ENCODE data around the gene AGMO. TPM values are rescaled to one million over a fixed set of nuclear protein-coding genes. Genes with fewer than 3 reads are reported as not detected.
"Not testable (repeated sequence)": the region's sequence is repeated elsewhere in the genome, so short reads cannot be mapped to it uniquely, and the experiment has no call there.

The AGMO gene
- total RNA-seq, 1 donor from 2014 or later = 0.98 TPM

DNA sequence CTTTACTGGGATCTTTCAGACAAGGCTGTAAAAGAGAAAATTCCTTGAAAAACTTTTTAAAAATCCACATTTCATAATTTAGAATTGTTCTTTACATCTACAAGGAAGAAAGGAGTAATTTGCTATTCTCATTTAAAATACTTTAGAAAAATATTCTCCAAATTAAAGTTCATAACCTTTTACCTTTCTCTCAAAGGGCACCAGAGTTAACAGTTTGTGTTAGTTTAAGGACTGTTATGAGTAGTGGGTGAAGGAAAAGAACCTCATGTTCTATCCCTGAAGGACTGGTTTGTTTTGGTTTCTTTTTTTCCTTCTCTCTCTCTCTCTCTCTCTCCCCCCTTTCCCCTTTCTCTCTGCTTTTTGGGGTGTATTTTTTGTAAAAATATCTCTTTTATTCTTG, 4.1 kb downstream of the AGMO start:
- intact Hi-C loops (cut with DNase I) = no loop called here
- TF ChIP-seq POLR2A (IDR thresholded peaks at IDR 0.05) (no peak), POLR2AphosphoS5 (IDR thresholded peaks at IDR 0.05; ENCODE audit: insufficient read depth in 1 of 2, low read depth in 1 of 2) (no peak)
- H3K4me3 ChIP-seq = no peak overlapping the region

DNA sequence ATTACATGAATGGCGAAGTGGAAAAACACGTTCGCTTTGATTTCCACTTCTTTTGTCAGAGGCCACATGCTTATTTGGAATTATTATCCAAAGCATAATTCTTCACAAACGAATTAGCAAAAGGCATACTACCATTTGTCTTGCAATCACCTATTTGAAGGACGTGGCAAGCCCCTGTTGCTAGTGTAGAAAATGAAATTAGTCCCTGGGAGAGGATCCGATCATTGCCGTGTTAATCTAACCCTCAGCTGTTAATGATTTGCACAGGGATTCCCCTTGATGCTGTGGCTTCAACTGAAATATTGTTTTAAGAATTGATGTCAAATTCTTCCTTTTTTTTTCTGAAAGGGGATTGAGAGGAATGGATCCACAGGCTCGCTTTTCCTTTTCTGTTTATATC, 4.6 kb downstream of the AGMO start:
- DNase-seq (ENCODE audit: extremely low spot score in 2 of 2) = no peak
- Histone ChIP-seq H3K4me3 (no peak overlapping the region), H3K36me3 (no peaks in the 10 kb centered on the region), H3K27ac (no peak overlapping the region), H3K27me3 (no peaks in the 10 kb centered on the region), H3K4me1 (no peaks in the 10 kb centered on the region), H3K9me3 (no peaks in the 10 kb centered on the region)
- intact Hi-C loops (cut with DNase I) = no loop called here
- TF ChIP-seq, protein P1, sequence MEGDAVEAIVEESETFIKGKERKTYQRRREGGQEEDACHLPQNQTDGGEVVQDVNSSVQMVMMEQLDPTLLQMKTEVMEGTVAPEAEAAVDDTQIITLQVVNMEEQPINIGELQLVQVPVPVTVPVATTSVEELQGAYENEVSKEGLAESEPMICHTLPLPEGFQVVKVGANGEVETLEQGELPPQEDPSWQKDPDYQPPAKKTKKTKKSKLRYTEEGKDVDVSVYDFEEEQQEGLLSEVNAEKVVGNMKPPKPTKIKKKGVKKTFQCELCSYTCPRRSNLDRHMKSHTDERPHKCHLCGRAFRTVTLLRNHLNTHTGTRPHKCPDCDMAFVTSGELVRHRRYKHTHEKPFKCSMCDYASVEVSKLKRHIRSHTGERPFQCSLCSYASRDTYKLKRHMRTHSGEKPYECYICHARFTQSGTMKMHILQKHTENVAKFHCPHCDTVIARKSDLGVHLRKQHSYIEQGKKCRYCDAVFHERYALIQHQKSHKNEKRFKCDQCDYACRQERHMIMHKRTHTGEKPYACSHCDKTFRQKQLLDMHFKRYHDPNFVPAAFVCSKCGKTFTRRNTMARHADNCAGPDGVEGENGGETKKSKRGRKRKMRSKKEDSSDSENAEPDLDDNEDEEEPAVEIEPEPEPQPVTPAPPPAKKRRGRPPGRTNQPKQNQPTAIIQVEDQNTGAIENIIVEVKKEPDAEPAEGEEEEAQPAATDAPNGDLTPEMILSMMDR (IDR thresholded peaks at IDR 0.05) = no peak
- TF ChIP-seq POLR2A (IDR thresholded peaks at IDR 0.05) (no peak), POLR2AphosphoS5 (IDR thresholded peaks at IDR 0.05; ENCODE audit: insufficient read depth in 1 of 2, low read depth in 1 of 2) (no peak)

More for the DNA sequence above, 4.1 kb downstream of the AGMO start:
- H3K27me3 ChIP-seq = no peaks in the 10 kb centered on the region
- no peaks in the 10 kb centered on the region for H3K9me3 ChIP-seq
- H3K36me3 ChIP-seq = no peaks in the 10 kb centered on the region
- no peaks in the 10 kb centered on the region for H3K4me1 ChIP-seq
- DNase-seq (ENCODE audit: extremely low spot score in 2 of 2) = no peak
- no peak overlapping the region for H3K27ac ChIP-seq

DNA sequence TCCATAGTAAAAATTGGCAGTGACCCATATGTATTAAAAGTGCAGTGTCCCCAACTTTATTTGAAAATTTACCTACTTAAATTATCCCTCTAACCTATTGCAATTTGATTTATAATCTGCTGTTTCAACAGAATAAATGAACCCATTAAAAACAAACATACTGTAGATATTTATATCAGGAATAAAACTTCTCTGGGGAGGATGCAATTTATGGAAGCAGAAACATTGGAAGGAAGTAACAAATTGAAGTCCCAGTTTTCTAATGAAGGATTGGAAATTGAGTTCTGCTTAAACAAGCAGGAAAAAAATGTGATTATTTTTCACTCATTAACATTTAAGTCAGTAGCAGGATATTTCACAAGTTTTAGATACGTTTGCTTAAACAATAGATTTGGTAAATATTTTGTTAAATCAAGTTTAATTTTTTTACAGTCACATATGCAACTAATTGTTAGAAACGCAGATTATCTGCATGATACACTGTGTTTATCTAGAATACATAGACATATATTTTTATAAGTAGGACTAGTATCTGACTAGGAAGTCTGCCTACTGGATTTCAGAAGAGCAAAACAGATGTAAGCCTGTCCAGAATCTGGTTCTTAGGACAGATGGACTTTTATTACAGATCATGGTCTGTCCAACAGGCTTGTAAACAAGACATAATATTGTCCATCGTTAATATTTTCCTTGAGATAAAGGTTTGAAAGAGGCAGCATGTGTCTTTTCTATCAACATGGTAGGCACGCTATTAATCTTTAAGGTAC, 5.3 kb downstream of the AGMO start:
- intact Hi-C loops (cut with DNase I) = no loop called here
- Histone ChIP-seq H3K27ac (no peak overlapping the region), H3K36me3 (no peaks in the 10 kb centered on the region), H3K4me3 (no peak overlapping the region), H3K9me3 (no peaks in the 10 kb centered on the region), H3K4me1 (no peaks in the 10 kb centered on the region), H3K27me3 (no peaks in the 10 kb centered on the region)
- no peak for TF ChIP-seq POLR2A (IDR thresholded peaks at IDR 0.05)
- no peak for TF ChIP-seq POLR2AphosphoS5 (IDR thresholded peaks at IDR 0.05; ENCODE audit: insufficient read depth in 1 of 2, low read depth in 1 of 2)
- TF ChIP-seq, protein P1 (IDR thresholded peaks at IDR 0.05) = no peak
- DNase-seq (ENCODE audit: extremely low spot score in 2 of 2) = no peak

DNA sequence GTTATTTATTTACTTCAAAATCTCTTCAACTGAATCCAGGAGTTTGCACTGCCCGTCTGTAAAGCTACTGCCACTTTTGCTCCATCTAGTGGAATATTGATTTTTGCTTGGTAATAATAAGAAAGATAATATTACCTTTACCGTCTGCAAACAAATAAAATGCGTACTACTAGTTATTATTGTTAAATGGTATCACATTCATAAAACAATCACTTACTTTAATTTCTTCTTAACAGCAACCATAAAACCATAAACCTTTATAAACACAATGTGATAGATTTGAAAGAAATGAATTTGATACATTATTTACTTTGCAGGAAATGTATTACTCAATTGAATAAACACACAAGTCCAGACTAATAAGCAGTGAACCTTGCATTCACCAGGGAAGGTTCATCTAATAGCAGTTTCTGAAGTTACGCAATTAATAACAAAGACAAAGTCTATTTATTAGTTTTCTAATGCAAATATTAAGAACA, 6.4 kb downstream of the AGMO start:
- Histone ChIP-seq H3K36me3 (no peaks in the 10 kb centered on the region), H3K4me1 (no peaks in the 10 kb centered on the region), H3K27ac (no peak overlapping the region), H3K27me3 (no peaks in the 10 kb centered on the region), H3K4me3 (no peak overlapping the region), H3K9me3 (no peaks in the 10 kb centered on the region)
- DNase-seq (ENCODE audit: extremely low spot score in 2 of 2) = no peak
- TF ChIP-seq POLR2AphosphoS5 (IDR thresholded peaks at IDR 0.05; ENCODE audit: insufficient read depth in 1 of 2, low read depth in 1 of 2) = no peak
- TF ChIP-seq, protein P1 (IDR thresholded peaks at IDR 0.05) = no peak
- no peak for TF ChIP-seq POLR2A (IDR thresholded peaks at IDR 0.05)
- intact Hi-C loops (cut with DNase I) = no loop called here

DNA sequence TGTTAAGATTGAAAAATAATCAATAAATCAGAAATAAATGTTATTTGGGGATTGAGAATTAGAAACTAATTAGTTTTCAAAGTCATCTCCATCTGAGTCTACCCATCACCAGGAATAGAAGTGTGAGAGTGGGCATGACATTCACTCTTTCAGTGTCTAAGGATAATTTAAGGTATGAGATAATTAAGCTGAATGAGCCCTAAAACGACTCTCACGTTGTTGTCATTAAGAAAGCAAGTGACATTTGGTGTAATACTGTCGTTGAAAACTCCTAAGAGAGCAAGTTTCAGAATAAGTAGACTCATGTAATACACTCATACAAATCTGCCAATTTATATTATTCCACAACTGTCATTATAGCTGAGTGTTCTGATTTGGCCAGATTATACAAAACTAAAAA, 7.1 kb downstream of the AGMO start:
- intact Hi-C loops (cut with DNase I) = no loop called here
- no peak for DNase-seq (ENCODE audit: extremely low spot score in 2 of 2)

DNA sequence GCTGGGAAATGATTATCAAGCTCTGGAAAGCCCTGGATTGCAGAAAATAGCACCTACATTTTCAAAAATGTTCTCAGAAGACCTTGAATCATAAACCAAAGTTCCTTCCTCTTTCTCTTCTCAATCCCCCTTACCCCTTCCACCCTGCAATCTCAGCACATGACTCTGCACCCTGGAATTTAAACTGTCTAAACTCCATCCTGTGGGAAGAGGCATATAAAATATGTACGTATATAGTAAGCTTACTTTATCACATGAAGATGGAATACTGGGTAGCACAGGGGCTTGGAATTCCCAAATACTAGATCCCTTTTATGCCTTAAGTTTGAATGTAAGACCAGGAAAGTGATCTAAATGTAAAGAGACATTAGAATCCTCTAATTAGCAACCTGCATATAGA, 7.7 kb downstream of the AGMO start:
- H3K36me3 ChIP-seq = no peaks in the 10 kb centered on the region
- TF ChIP-seq POLR2AphosphoS5 (IDR thresholded peaks at IDR 0.05; ENCODE audit: insufficient read depth in 1 of 2, low read depth in 1 of 2) (no peak), POLR2A (IDR thresholded peaks at IDR 0.05) (no peak)
- TF ChIP-seq, protein P1 (IDR thresholded peaks at IDR 0.05) = no peak
- H3K4me3 ChIP-seq = no peak overlapping the region
- no peaks in the 10 kb centered on the region for H3K27me3 ChIP-seq
- no peaks in the 10 kb centered on the region for H3K9me3 ChIP-seq
- no peak overlapping the region for H3K27ac ChIP-seq
- intact Hi-C loops (cut with DNase I) = no loop called here
- no peaks in the 10 kb centered on the region for H3K4me1 ChIP-seq
- no peak for DNase-seq (ENCODE audit: extremely low spot score in 2 of 2)

More for the DNA sequence above, 7.1 kb downstream of the AGMO start:
- Histone ChIP-seq H3K9me3 (no peaks in the 10 kb centered on the region), H3K4me3 (no peak overlapping the region), H3K4me1 (no peaks in the 10 kb centered on the region), H3K36me3 (no peaks in the 10 kb centered on the region), H3K27me3 (no peaks in the 10 kb centered on the region), H3K27ac (no peak overlapping the region)
- TF ChIP-seq POLR2A (IDR thresholded peaks at IDR 0.05) = no peak

DNA sequence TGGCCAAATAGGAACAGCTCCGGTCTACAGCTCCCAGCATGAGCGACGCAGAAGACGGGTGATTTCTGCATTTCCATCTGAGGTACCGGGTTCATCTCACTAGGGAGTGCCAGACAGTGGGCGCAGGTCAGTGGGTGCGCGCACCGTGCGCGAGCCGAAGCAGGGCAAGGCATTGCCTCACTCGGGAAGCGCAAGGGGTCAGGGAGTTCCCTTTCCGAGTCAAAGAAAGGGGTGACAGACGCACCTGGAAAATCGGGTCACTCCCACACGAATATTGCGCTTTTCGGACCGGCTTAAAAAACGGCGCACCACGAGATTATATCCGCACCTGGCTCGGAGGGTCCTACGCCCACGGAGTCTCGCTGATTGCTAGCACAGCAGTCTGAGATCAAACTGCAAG, 14.5 kb downstream of the AGMO start:
- H3K27me3 ChIP-seq; H3K4me1 ChIP-seq; DNase-seq (ENCODE audit: extremely low spot score in 2 of 2); H3K4me3 ChIP-seq; H3K27ac ChIP-seq; H3K36me3 ChIP-seq; H3K9me3 ChIP-seq; intact Hi-C loops (cut with DNase I): not testable (repeated sequence)
